HUES48 (cell line): ENCODE measurements around the gene CACNA1I.

ENCODE experiments used
- H3K27ac ChIP-seq: one replicate; pipeline ENCODE4 v1.7.0; 2013; ENCODE audit warnings: low read depth, low read length, inconsistent platforms
- H3K27me3 ChIP-seq: 2 replicates; pipeline ENCODE4 v1.6.1; 2013; ENCODE audit warnings: mild to moderate bottlenecking, low read length; ENCODE audit not compliant: control insufficient read depth, insufficient read depth
- H3K36me3 ChIP-seq: 2 replicates; pipeline ENCODE4 v1.6.1; 2013; ENCODE audit warnings: low read length; ENCODE audit not compliant: control insufficient read depth, insufficient read depth
- H3K4me1 ChIP-seq: 2 replicates; pipeline ENCODE4 v1.6.1; 2013; ENCODE audit warnings: mild to moderate bottlenecking, low read length; ENCODE audit not compliant: control insufficient read depth, insufficient read depth
- H3K4me3 ChIP-seq: 2 replicates; pipeline ENCODE4 v1.5.1; 2013; ENCODE audit warnings: mild to moderate bottlenecking, low read depth, low read length
- H3K9ac ChIP-seq: 2 replicates; pipeline ENCODE4 v1.6.1; 2013; ENCODE audit warnings: mild to moderate bottlenecking, low read depth, low read length, moderate library complexity
- H3K9me3 ChIP-seq: 2 replicates; pipeline ENCODE4 v1.6.1; 2013; ENCODE audit warnings: low read length; ENCODE audit not compliant: control insufficient read depth, insufficient read depth

Gene CACNA1I

GRCh38 chr22:39537975-39538374, 32.6 kb upstream of the CACNA1I start:
- Histone ChIP-seq H3K9me3 (no peaks in the 10 kb centered on the region), H3K9ac (no peak overlapping the region), H3K4me1 (peaks cover 33% of the 10 kb centered on the region), H3K27ac (no peak overlapping the region), H3K36me3 (no peaks in the 10 kb centered on the region), H3K27me3 (no peaks in the 10 kb centered on the region), H3K4me3 (no peak overlapping the region)

- Histone ChIP-seq H3K36me3 (no peaks in the 10 kb centered on the region), H3K27ac (no peak overlapping the region), H3K9ac (no peak overlapping the region)
Observed at GRCh38 chr22:39543095-39543494, 27.5 kb upstream of the CACNA1I start.

GRCh38 chr22:39545386-39546365, 24.9 kb upstream of the CACNA1I start:
- Histone ChIP-seq H3K4me1 (0 out of 2 replicates have a peak, but pooled peaks cover 2% of the 10 kb centered on the region), H3K36me3 (no peaks in the 10 kb centered on the region), H3K9me3 (no peaks in the 10 kb centered on the region), H3K27ac (no peak overlapping the region), H3K27me3 (peaks cover 28% of the 10 kb centered on the region), H3K9ac (no peak overlapping the region), H3K4me3 (no peak overlapping the region)

More at GRCh38 chr22:39543095-39543494, 27.5 kb upstream of the CACNA1I start:
- peaks cover 4% of the 10 kb centered on the region; the same call in 1 of the 2 replicates for H3K4me1 ChIP-seq
- H3K9me3 ChIP-seq, result no peaks in the 10 kb centered on the region
- peaks cover 21% of the 10 kb centered on the region for H3K27me3 ChIP-seq
- H3K4me3 ChIP-seq, result no peak overlapping the region

- Histone ChIP-seq H3K27ac (no peak overlapping the region), H3K9ac (no peak overlapping the region), H3K4me1 (0 out of 2 replicates have a peak, but pooled peaks cover 2% of the 10 kb centered on the region), H3K9me3 (no peaks in the 10 kb centered on the region), H3K27me3 (peaks cover 28% of the 10 kb centered on the region), H3K4me3 (no peak overlapping the region), H3K36me3 (no peaks in the 10 kb centered on the region)
Observed at GRCh38 chr22:39546889-39547586, 23.5 kb upstream of the CACNA1I start.

GRCh38 chr22:39547587-39547947, 23.0 kb upstream of the CACNA1I start:
- H3K27me3 ChIP-seq, result peaks cover 28% of the 10 kb centered on the region
- H3K27ac ChIP-seq, result no peak overlapping the region
- no peaks in the 10 kb centered on the region for H3K36me3 ChIP-seq
- no peak overlapping the region for H3K4me3 ChIP-seq
- no peaks in the 10 kb centered on the region for H3K9me3 ChIP-seq
- H3K4me1 ChIP-seq, result 0 out of 2 replicates have a peak, but pooled peaks cover 2% of the 10 kb centered on the region
- H3K9ac ChIP-seq, result no peak overlapping the region

GRCh38 chr22:39553429-39553828, 17.1 kb upstream of the CACNA1I start:
- Histone ChIP-seq H3K9me3 (no peaks in the 10 kb centered on the region), H3K4me3 (no peak overlapping the region), H3K27me3 (peaks cover 48% of the 10 kb centered on the region), H3K36me3 (no peaks in the 10 kb centered on the region), H3K9ac (no peak overlapping the region), H3K27ac (no peak overlapping the region), H3K4me1 (no peaks in the 10 kb centered on the region)

- no peaks in the 10 kb centered on the region for H3K4me1 ChIP-seq
- no peaks in the 10 kb centered on the region for H3K9me3 ChIP-seq
- no peaks in the 10 kb centered on the region for H3K36me3 ChIP-seq
- no peak overlapping the region for H3K27ac ChIP-seq
- peaks cover 55% of the 10 kb centered on the region for H3K27me3 ChIP-seq
- H3K4me3 ChIP-seq, result no peak overlapping the region
- no peak overlapping the region for H3K9ac ChIP-seq
Observed at GRCh38 chr22:39554151-39554550, 16.4 kb upstream of the CACNA1I start.

- H3K36me3 ChIP-seq, result no peaks in the 10 kb centered on the region
- H3K4me3 ChIP-seq, result peak overlapping the region; percentile 40; the same call in 1 of the 2 replicates
- H3K9ac ChIP-seq, result no peak overlapping the region
- no peaks in the 10 kb centered on the region for H3K9me3 ChIP-seq
- H3K27me3 ChIP-seq, result peaks cover 70% of the 10 kb centered on the region
- no peak overlapping the region for H3K27ac ChIP-seq
- H3K4me1 ChIP-seq, result peaks cover 6% of the 10 kb centered on the region; the same call in 1 of the 2 replicates
Observed at GRCh38 chr22:39556970-39557841, 13.3 kb upstream of the CACNA1I start.

- Histone ChIP-seq H3K4me3 (peak overlapping the region; percentile 48; the same call in 1 of the 2 replicates), H3K9ac (no peak overlapping the region), H3K27ac (no peak overlapping the region), H3K27me3 (peaks cover 70% of the 10 kb centered on the region), H3K9me3 (no peaks in the 10 kb centered on the region), H3K36me3 (no peaks in the 10 kb centered on the region), H3K4me1 (peaks cover 6% of the 10 kb centered on the region; the same call in 1 of the 2 replicates)
Observed at GRCh38 chr22:39558254-39558727, 12.3 kb upstream of the CACNA1I start.

GRCh38 chr22:39558950-39559349, 11.6 kb upstream of the CACNA1I start:
- H3K9me3 ChIP-seq, result no peaks in the 10 kb centered on the region
- H3K9ac ChIP-seq, result no peak overlapping the region
- no peak overlapping the region for H3K27ac ChIP-seq
- H3K4me1 ChIP-seq, result peaks cover 6% of the 10 kb centered on the region; the same call in 1 of the 2 replicates
- H3K27me3 ChIP-seq, result peaks cover 69% of the 10 kb centered on the region
- H3K36me3 ChIP-seq, result no peaks in the 10 kb centered on the region
- no peak overlapping the region for H3K4me3 ChIP-seq
